B cell (primary cell): ENCODE measurements around the gene TSHZ3. TPM values are rescaled to one million over a fixed set of nuclear protein-coding genes. Genes with fewer than 3 reads are reported as not detected.

Experiments
- ATAC-seq: fragments of 200-7000 bp; cut with Tn5 transposase; one replicate; pipeline ENCODE4 v1.10.0; 2021; ENCODE audit warnings: low read depth, mild to moderate bottlenecking, moderate number of reproducible peaks, moderate library complexity
- CTCF ChIA-PET: fragments of 350-600 bp; sonication (Branson Sonifier 250); formaldehyde crosslinking; loops from one replicate; lab custom pipeline; 2021; ENCODE audit warnings: antibody characterized with exemption, inconsistent platforms; lab: Charles Lee
- POLR2A ChIA-PET: fragments of 350-600 bp; sonication (Branson Sonifier 250); formaldehyde crosslinking; loops from one replicate; lab custom pipeline; 2021; ENCODE audit warnings: antibody characterized with exemption; lab: Charles Lee
- DNase-seq: peaks from one replicate; pipeline ENCODE4 v3.0.0; 2013
- H2AFZ ChIP-seq: 2 replicates; pipeline ENCODE4 v1.6.1; 2012; ENCODE audit warnings: mild to moderate bottlenecking, low read depth, low read length; ENCODE audit not compliant: insufficient read depth, poor library complexity, severe bottlenecking
- H3K27ac ChIP-seq, 2 donors: 1 replicate in 1 of 2; 2 replicates in 1 of 2; pipeline ENCODE4 v1.5.1; 2012 to 2013; ENCODE audit warnings: low read length in 2 of 2, mild to moderate bottlenecking in 2 of 2, moderate library complexity in 1 of 2
- H3K27me3 ChIP-seq, 4 experiments: fragments of 200-600 bp in 1 of 4; sonication (generic) in 1 of 4; replicated peaks in 1 of 4; 1 replicate in 2 of 4; 2 replicates in 2 of 4; pipeline versions ENCODE4 v1.6.1 to v1.7.0; 2013 to 2016; ENCODE audit warnings: low read length in 3 of 4, mild to moderate bottlenecking in 2 of 4, mixed read lengths in 1 of 4, moderate library complexity in 1 of 4; ENCODE audit not compliant: insufficient read depth in 4 of 4, control insufficient read depth in 3 of 4; ENCODE audit errors: control extremely low read depth in 1 of 4
- H3K36me3 ChIP-seq, 2 experiments: replicated peaks in 1 of 2; 1 replicate in 1 of 2; 2 replicates in 1 of 2; pipeline versions ENCODE4 v1.6.1 to v1.7.1; 2013; ENCODE audit warnings: low read length in 1 of 2; ENCODE audit not compliant: insufficient read depth in 2 of 2, control insufficient read depth in 1 of 2; ENCODE audit errors: control extremely low read depth in 1 of 2, extremely low read depth in 1 of 2
- H3K4me1 ChIP-seq, 2 donors: fragments of 200-600 bp in 1 of 2; sonication (generic) in 1 of 2; 1 replicate in 1 of 2; 2 replicates in 1 of 2; pipeline versions ENCODE4 v1.5.1 to v1.6.1; 2013 to 2017; ENCODE audit warnings: low read length in 2 of 2; ENCODE audit not compliant: control insufficient read depth in 2 of 2, insufficient read depth in 2 of 2
- H3K4me2 ChIP-seq: replicated peaks from 2 replicates; pipeline ENCODE3; 2012; ENCODE audit warnings: mild to moderate bottlenecking, low read depth, low read length; ENCODE audit not compliant: poor library complexity, severe bottlenecking
- H3K4me3 ChIP-seq, 5 experiments: fragments of 200-600 bp in 1 of 5; sonication (generic) in 1 of 5; 1 replicate in 3 of 5; 2 replicates in 2 of 5; pipeline versions ENCODE4 v1.5.1 to v1.7.0; 2011 to 2016; ENCODE audit warnings: low read length in 4 of 5, mild to moderate bottlenecking in 4 of 5, low read depth in 2 of 5, control low read depth in 1 of 5, moderate library complexity in 1 of 5; ENCODE audit not compliant: insufficient read depth in 1 of 5; ENCODE audit errors: control extremely low read depth in 1 of 5, extremely low read depth in 1 of 5
- H3K79me2 ChIP-seq: fragments of 200-600 bp; sonication (generic); one replicate; pipeline ENCODE4 v1.6.0; 2016; ENCODE audit warnings: low read length; ENCODE audit not compliant: control insufficient read depth, insufficient read depth
- H3K9ac ChIP-seq: fragments of 200-600 bp; sonication (generic); 2 replicates; pipeline ENCODE4 v1.6.1; 2017; ENCODE audit warnings: mild to moderate bottlenecking, low read length, moderate library complexity
- H3K9me3 ChIP-seq, 3 donors: one replicate each; pipeline versions ENCODE4 v1.6.1 to v1.7.1; 2013; ENCODE audit warnings: low read length in 2 of 3; ENCODE audit not compliant: control insufficient read depth in 2 of 3, insufficient read depth in 1 of 3; ENCODE audit errors: control extremely low read depth in 1 of 3
- H4K20me1 ChIP-seq: 2 replicates; pipeline ENCODE4 v1.6.0; 2012; ENCODE audit warnings: mild to moderate bottlenecking, low read length; ENCODE audit not compliant: insufficient read depth, control insufficient read depth, poor library complexity, severe bottlenecking
- H3K27ac Mint-ChIP-seq: one replicate; pipeline ENCODE4 v1.8.0; 2021; ENCODE audit warnings: mixed read lengths
- H3K27me3 Mint-ChIP-seq: one replicate; pipeline ENCODE4 v1.8.0; 2021; ENCODE audit warnings: mixed read lengths
- H3K4me1 Mint-ChIP-seq: one replicate; pipeline ENCODE4 v1.8.0; 2021; ENCODE audit warnings: mixed read lengths
- H3K4me3 Mint-ChIP-seq: one replicate; pipeline ENCODE4 v1.8.0; 2021; ENCODE audit warnings: mixed read lengths
- H3K9me3 Mint-ChIP-seq: one replicate; pipeline ENCODE4 v1.8.0; 2022; ENCODE audit warnings: mixed read lengths; ENCODE audit not compliant: insufficient read depth
- EZH2 ChIP-seq: IDR thresholded peaks from 2 replicates; pipeline ENCODE4 v1.6.1; 2012; ENCODE audit warnings: borderline replicate concordance, low read depth, mild to moderate bottlenecking, moderate library complexity, low read length; ENCODE audit not compliant: insufficient read depth, poor library complexity, severe bottlenecking
- WGBS: methylation state at CpG from one replicate; pipeline ENCODE4 v1.1.5; 2013; ENCODE audit warnings: missing lambda C conversion rate; ENCODE audit not compliant: insufficient coverage; 5-methylcytosine and 5-hydroxymethylcytosine counted together
- intact Hi-C: fragments of 100-400 bp; cut with micrococcal nuclease; formaldehyde crosslinking; loops from one replicate; pipeline ENCODE4 v1.10.0; 2022
- polyA plus RNA-seq: library from polyadenylated mRNA; depleted of rRNA; stranded (reverse); fragments of >200 nt; gene quantifications from 2 replicates; pipeline ENCODE4 v1.2.3, GENCODE V29; 2012
- total RNA-seq, 2 donors: library from RNA; stranded (reverse); fragments of 120-200 nt in 1 of 2; gene quantifications; 1 replicate in 1 of 2; 2 replicates in 1 of 2; pipeline versions ENCODE4 v1.2.3 to v1.2.4, GENCODE V29; 2013 to 2022
- TF ChIP-seq, protein P1 (sequence below): fragments of 200-600 bp; IDR thresholded peaks from one replicate; pipeline ENCODE4 v1.8.0; 2022; ENCODE audit warnings: antibody characterized with exemption, mild to moderate bottlenecking

Gene TSHZ3
- total and polyA plus RNA-seq, 2 donors (not counting 1 experiment from before 2014, with no cell fraction given), result 0.03 to 0.34 TPM

GRCh38 chr19:31337008-31337914, 12.0 kb downstream of the TSHZ3 start:
- TF ChIP-seq EZH2, result no peak
- TF ChIP-seq, protein P1, sequence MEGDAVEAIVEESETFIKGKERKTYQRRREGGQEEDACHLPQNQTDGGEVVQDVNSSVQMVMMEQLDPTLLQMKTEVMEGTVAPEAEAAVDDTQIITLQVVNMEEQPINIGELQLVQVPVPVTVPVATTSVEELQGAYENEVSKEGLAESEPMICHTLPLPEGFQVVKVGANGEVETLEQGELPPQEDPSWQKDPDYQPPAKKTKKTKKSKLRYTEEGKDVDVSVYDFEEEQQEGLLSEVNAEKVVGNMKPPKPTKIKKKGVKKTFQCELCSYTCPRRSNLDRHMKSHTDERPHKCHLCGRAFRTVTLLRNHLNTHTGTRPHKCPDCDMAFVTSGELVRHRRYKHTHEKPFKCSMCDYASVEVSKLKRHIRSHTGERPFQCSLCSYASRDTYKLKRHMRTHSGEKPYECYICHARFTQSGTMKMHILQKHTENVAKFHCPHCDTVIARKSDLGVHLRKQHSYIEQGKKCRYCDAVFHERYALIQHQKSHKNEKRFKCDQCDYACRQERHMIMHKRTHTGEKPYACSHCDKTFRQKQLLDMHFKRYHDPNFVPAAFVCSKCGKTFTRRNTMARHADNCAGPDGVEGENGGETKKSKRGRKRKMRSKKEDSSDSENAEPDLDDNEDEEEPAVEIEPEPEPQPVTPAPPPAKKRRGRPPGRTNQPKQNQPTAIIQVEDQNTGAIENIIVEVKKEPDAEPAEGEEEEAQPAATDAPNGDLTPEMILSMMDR, result no peak
- intact Hi-C loops, result no loop called here
- Histone ChIP-seq H3K9ac (no peak overlapping the region), H2AFZ (no peak overlapping the region), H3K4me1 (peaks cover 0 to 8% of the 10 kb centered on the region in 2 donors), H3K79me2 (no peaks in the 10 kb centered on the region), H4K20me1 (no peaks in the 10 kb centered on the region), H3K4me2 (no peak overlapping the region), H3K9me3 (peaks cover 0 to 6% (median 0%) of the 10 kb centered on the region in 3 donors), H3K36me3 (no peaks in the 10 kb centered on the region), H3K27me3 (peaks cover 0 to 13% (median 3%) of the 10 kb centered on the region in 4 experiments), H3K4me3 (no peak overlapping the region), H3K27ac (no peak overlapping the region)
- Mint-ChIP-seq H3K9me3 (no peaks in the 10 kb centered on the region), H3K4me3 (no peak overlapping the region), H3K4me1 (peaks cover 12% of the 10 kb centered on the region), H3K27me3 (peaks cover 28% of the 10 kb centered on the region), H3K27ac (no peak overlapping the region)
- CTCF ChIA-PET, result no interaction called here
- WGBS, result 83% methylated on average over 2 of the region's 7 CpGs
- POLR2A ChIA-PET, result no interaction called here
- ATAC-seq (no peak), DNase-seq (no peak)

DNA sequence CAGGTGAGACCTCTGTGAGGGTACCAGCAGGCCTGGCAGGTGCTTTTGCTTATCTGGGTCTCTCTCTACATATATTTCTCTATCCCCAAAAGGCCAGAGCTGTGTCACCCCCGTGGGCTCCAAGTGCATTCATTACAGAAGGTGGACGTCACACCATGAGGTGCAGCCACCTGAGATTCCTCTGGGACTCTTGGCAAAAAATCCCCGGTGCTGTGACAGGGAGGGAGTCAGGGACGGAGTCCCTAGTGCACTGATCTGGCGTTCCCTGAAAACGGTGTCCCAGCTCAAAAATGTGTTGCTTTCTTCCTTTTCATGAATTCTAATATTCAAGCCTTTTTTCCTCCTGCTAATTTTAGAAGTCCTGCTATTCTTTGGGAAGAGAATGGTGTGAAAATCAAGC, 13.5 kb downstream of the TSHZ3 start:
- H3K9ac ChIP-seq, result no peak overlapping the region
- H3K4me3 Mint-ChIP-seq, result no peak overlapping the region
- no peak overlapping the region for H2AFZ ChIP-seq
- no peaks in the 10 kb centered on the region for H3K36me3 ChIP-seq
- ChIA-PET POLR2A (no interaction called here), CTCF (no interaction called here)
- intact Hi-C loops, result no loop called here
- peaks cover 8% of the 10 kb centered on the region for H3K4me1 Mint-ChIP-seq
- peaks cover 0 to 13% (median 3%) of the 10 kb centered on the region in 4 experiments for H3K27me3 ChIP-seq
- ATAC-seq (no peak), DNase-seq (no peak)
- no peak overlapping the region for H3K4me3 ChIP-seq
- no peaks in the 10 kb centered on the region for H3K79me2 ChIP-seq
- no peak for TF ChIP-seq EZH2
- TF ChIP-seq, protein P1, result no peak
- H3K27ac ChIP-seq, result no peak overlapping the region
- H3K9me3 ChIP-seq, result peaks cover 0 to 9% (median 0%) of the 10 kb centered on the region in 3 donors
- H4K20me1 ChIP-seq, result no peaks in the 10 kb centered on the region
- 79% methylated on average over 5 of the region's 6 CpGs for WGBS
- no peak overlapping the region for H3K4me2 ChIP-seq
- H3K9me3 Mint-ChIP-seq, result no peaks in the 10 kb centered on the region
- H3K27me3 Mint-ChIP-seq, result peaks cover 22% of the 10 kb centered on the region
- H3K4me1 ChIP-seq, result peaks cover 0 to 8% of the 10 kb centered on the region in 2 donors
- no peak overlapping the region for H3K27ac Mint-ChIP-seq
